Nephron (organoid): ENCODE results near the gene RFX3.

Source experiments
- H3K27ac Mint-ChIP-seq, 3 experiments: 2 replicates each; pipeline ENCODE4 v1.8.0; 2020; ENCODE audit warnings: mixed read lengths in 3 of 3, mild to moderate bottlenecking in 2 of 3, moderate library complexity in 1 of 3
- H3K27me3 Mint-ChIP-seq: 2 replicates; pipeline ENCODE4 v1.8.0; 2021; ENCODE audit warnings: low read depth, mild to moderate bottlenecking, moderate library complexity, mixed read lengths
- H3K36me3 Mint-ChIP-seq: 2 replicates; pipeline ENCODE4 v1.8.0; 2020; ENCODE audit warnings: low read depth, mixed read lengths
- H3K4me1 Mint-ChIP-seq: 2 replicates; pipeline ENCODE4 v1.8.0; 2020; ENCODE audit warnings: mixed read lengths
- H3K4me3 Mint-ChIP-seq, 3 experiments: 2 replicates each; pipeline ENCODE4 v1.8.0; 2020; ENCODE audit warnings: mild to moderate bottlenecking in 3 of 3, mixed read lengths in 3 of 3, moderate library complexity in 2 of 3
- H3K9me3 Mint-ChIP-seq: 2 replicates; pipeline ENCODE4 v1.8.0; 2020; ENCODE audit warnings: mixed read lengths
- CTCF ChIP-seq, 3 experiments: fragments of 200-600 bp; sonication (generic); IDR thresholded peaks; one replicate each; pipeline ENCODE4 v1.5.0; 2021; ENCODE audit warnings: antibody characterized with exemption in 3 of 3; ENCODE audit not compliant: unreplicated experiment in 3 of 3

The RFX3 gene

GRCh38 chr9:3517377-3518048, 8.3 kb downstream of the RFX3 start:
- TF ChIP-seq CTCF (IDR thresholded peaks at IDR 0.05; ENCODE audit: unreplicated experiment in 3 of 3): no peak
- H3K4me3 Mint-ChIP-seq: no peak overlapping the region
- no peaks in the 10 kb centered on the region for H3K9me3 Mint-ChIP-seq
- H3K36me3 Mint-ChIP-seq: peaks cover 5% of the 10 kb centered on the region
- H3K4me1 Mint-ChIP-seq: peaks cover 12% of the 10 kb centered on the region
- no peaks in the 10 kb centered on the region for H3K27me3 Mint-ChIP-seq
- H3K27ac Mint-ChIP-seq: no peak overlapping the region

GRCh38 chr9:3516667-3517330, 9.0 kb downstream of the RFX3 start:
- Mint-ChIP-seq H3K27me3 (no peaks in the 10 kb centered on the region), H3K27ac (no peak overlapping the region), H3K9me3 (no peaks in the 10 kb centered on the region), H3K36me3 (peaks cover 5% of the 10 kb centered on the region), H3K4me1 (peaks cover 9% of the 10 kb centered on the region), H3K4me3 (no peak overlapping the region)
- TF ChIP-seq CTCF (IDR thresholded peaks at IDR 0.05; ENCODE audit: unreplicated experiment in 3 of 3): no peak

- peak overlapping the region in 2 of 3 experiments; percentile 6 to 14 for H3K27ac Mint-ChIP-seq
- peaks cover 8% of the 10 kb centered on the region for H3K4me1 Mint-ChIP-seq
- H3K4me3 Mint-ChIP-seq: no peak overlapping the region
- H3K36me3 Mint-ChIP-seq: peaks cover 5% of the 10 kb centered on the region
- H3K27me3 Mint-ChIP-seq: no peaks in the 10 kb centered on the region
- TF ChIP-seq CTCF (IDR thresholded peaks at IDR 0.05; ENCODE audit: unreplicated experiment in 3 of 3): no peak
- H3K9me3 Mint-ChIP-seq: no peaks in the 10 kb centered on the region
Observed at GRCh38 chr9:3515405-3515804, 10.4 kb downstream of the RFX3 start.

- no peak for TF ChIP-seq CTCF (IDR thresholded peaks at IDR 0.05; ENCODE audit: unreplicated experiment in 3 of 3)
- Mint-ChIP-seq H3K9me3 (no peaks in the 10 kb centered on the region), H3K4me3 (no peak overlapping the region), H3K27ac (no peak overlapping the region), H3K36me3 (peaks cover 5% of the 10 kb centered on the region), H3K27me3 (no peaks in the 10 kb centered on the region), H3K4me1 (peaks cover 5% of the 10 kb centered on the region)
Observed at GRCh38 chr9:3514786-3515185, 11.0 kb downstream of the RFX3 start.

DNA sequence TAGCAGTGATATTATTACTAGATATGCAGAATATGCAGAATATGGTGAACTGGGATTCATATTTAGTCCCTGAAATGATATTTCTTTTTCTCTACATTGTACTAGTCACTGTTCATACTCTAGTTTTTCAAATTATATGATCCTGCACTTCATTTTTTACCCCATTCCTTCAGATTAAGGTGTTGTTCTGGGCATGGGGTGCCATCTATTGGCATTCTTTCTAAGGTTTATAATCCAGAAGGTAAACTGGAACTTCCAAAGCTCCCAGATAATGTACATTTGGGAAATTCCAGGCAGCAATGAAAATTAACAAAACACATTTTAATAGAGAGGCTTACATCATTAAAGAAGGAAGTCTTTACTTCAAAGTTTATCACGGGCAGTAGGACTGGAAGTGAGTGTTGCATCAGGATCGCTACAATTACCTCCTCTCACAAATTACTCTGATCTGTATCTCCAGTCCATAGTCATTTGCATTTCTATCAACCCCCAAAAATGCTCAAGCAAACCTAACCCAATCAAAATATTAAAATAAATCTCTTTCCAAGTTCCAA, 12.5 kb downstream of the RFX3 start:
- H3K9me3 Mint-ChIP-seq: no peaks in the 10 kb centered on the region
- H3K27ac Mint-ChIP-seq: no peak overlapping the region
- H3K27me3 Mint-ChIP-seq: no peaks in the 10 kb centered on the region
- no peak overlapping the region for H3K4me3 Mint-ChIP-seq
- H3K36me3 Mint-ChIP-seq: peaks cover 5% of the 10 kb centered on the region
- no peak for TF ChIP-seq CTCF (IDR thresholded peaks at IDR 0.05; ENCODE audit: unreplicated experiment in 3 of 3)
- H3K4me1 Mint-ChIP-seq: peaks cover 12% of the 10 kb centered on the region
